ENCODE data around the gene UBE3C.
"Not testable (repeated sequence)": the region's sequence is repeated elsewhere in the genome, so short reads cannot be mapped to it uniquely, and the experiment has no call there.

The UBE3C gene

DNA sequence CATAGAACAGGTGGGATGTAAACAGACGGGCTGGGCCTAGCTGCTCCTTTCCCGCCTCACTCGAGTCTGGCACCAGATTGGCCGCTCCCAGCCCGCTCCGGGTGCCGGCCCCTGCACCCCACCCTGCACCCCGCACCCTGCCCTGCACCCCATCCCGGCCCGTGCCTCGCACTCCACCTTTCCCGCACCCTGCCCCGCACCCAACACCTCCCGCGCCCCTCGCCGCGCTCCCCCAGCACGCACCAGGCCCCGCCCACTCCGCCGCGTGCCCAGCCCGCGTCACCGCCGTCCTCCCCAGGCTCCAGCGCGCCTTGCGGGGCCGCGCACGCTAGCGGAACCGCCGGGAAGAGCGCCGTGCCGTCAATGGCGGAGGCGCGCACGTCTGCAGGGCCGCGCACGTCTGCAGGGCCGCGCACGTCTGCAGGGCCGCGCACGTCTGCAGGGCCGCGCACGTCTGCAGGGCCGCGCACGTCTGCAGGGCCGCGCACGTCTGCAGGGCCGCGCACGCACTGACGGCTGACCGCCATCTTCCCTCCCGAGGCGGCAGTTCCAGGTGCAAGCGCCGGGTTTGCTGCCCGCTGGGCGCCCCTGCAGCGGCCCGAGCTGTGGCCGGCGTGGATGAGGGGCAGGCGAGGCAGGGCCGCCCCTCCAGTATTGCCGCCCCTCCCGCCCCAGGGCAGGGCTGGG, at the start of gene UBE3C:
Gene UBE3C, plus strand, starts transcription at position 503 of the 687 bp plus-strand sequence. CDS start 347 bp downstream, outside the sequence.
- H3K36me3 ChIP-seq (ENCODE audit: insufficient read depth, low read length) = no peaks in the 10 kb centered on the region
- peak within 1 kb of the TSS; percentile 90 for H3K27ac ChIP-seq (ENCODE audit: low read depth, low read length)

DNA sequence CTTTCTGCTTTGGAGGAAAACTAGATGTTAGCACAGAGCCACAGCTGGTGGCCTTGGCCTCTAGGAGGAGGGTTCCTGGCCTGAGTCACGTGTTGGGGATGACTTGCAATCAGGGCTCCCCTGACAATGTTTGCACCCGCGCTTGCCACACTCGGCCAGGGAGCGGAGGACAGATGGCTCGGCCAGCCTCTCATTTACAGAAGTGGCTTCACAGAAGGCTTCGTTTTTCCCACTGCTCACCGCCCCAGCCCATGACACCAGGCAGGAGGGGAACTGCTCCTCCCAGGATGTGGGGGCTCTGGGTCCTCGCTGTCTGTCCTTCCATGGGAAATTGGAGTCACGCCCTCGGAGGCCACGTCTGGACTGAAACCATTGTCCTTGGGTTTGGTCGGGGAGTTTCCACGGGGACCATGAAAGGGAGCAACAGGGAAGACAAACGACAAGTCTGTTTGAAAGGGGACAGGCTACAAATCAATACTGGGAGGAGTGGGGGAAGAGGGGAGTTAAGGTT, 49.6 kb upstream of the UBE3C start:
- H3K4me3 ChIP-seq (ENCODE audit: low read depth in 1 of 2, low read length in 2 of 2) = no peak overlapping the region
- no peak overlapping the region for H3K27ac ChIP-seq (ENCODE audit: low read depth, low read length)
- H3K9me3 ChIP-seq (ENCODE audit: low read length) = no peaks in the 10 kb centered on the region
- no peaks in the 10 kb centered on the region for H3K4me1 ChIP-seq (ENCODE audit: insufficient read depth, low read length)
- H3K27me3 ChIP-seq (ENCODE audit: control insufficient read depth in 1 of 2, insufficient read depth in 2 of 2, low read length in 2 of 2) = no peaks in the 10 kb centered on the region
- no peak overlapping the region for H3K9ac ChIP-seq (ENCODE audit: low read length)
- no peaks in the 10 kb centered on the region for H3K36me3 ChIP-seq (ENCODE audit: insufficient read depth, low read length)

More for the DNA sequence above, at the start of gene UBE3C:
- Histone ChIP-seq H3K27me3 (ENCODE audit: control insufficient read depth in 1 of 2, insufficient read depth in 2 of 2, low read length in 2 of 2) (no peaks in the 10 kb centered on the region), H3K9me3 (ENCODE audit: low read length) (no peaks in the 10 kb centered on the region), H3K4me3 (ENCODE audit: low read depth in 1 of 2, low read length in 2 of 2) (peak within 1 kb of the TSS; percentile 87 to 92), H3K9ac (ENCODE audit: low read length) (peak within 1 kb of the TSS; percentile 67), H3K4me1 (ENCODE audit: insufficient read depth, low read length) (peaks cover 33% of the 10 kb centered on the region)

DNA sequence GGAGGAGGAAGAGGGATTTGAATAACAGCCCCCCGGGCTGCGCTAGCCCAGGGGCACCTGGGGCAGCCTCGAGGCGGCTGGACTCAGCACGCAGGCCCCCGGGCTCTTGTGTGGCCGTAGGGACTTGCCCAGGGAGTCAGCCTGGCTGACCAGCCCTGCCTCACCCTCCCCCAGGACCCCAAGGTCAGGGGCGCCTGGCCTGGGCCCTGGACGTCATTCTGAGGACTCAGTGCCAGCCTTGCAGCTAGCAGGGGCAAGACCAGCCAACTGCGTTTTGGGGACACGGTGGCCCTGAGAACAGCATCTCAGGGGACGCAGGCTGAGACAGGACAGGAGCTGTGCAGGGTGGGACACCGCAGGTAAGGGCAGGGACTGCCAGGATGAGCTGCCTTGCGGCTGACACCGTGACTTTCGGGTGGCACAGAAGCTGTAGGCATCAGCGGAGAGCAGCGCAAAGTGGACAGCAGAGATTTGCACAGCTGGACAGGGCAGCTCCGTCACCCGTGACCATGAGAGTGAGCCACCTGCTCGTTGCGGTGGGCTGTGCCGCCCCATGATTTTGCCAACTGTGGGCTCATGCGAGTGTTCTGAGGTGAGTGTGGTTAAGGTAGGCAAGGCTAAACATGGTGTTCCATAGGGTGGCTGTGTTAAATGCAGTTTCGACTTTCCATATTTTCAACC, 48.1 kb upstream of the UBE3C start:
- no peaks in the 10 kb centered on the region for H3K36me3 ChIP-seq (ENCODE audit: insufficient read depth, low read length)
- no peak overlapping the region for H3K9ac ChIP-seq (ENCODE audit: low read length)
- H3K4me3 ChIP-seq (ENCODE audit: low read depth in 1 of 2, low read length in 2 of 2) = no peak overlapping the region
- H3K4me1 ChIP-seq (ENCODE audit: insufficient read depth, low read length) = no peaks in the 10 kb centered on the region
- H3K9me3 ChIP-seq (ENCODE audit: low read length) = no peaks in the 10 kb centered on the region
- H3K27me3 ChIP-seq (ENCODE audit: control insufficient read depth in 1 of 2, insufficient read depth in 2 of 2, low read length in 2 of 2) = no peaks in the 10 kb centered on the region
- no peak overlapping the region for H3K27ac ChIP-seq (ENCODE audit: low read depth, low read length)

GRCh38 chr7:157096286-157097055, 42.3 kb upstream of the UBE3C start:
- no peaks in the 10 kb centered on the region for H3K27me3 ChIP-seq (ENCODE audit: control insufficient read depth in 1 of 2, insufficient read depth in 2 of 2, low read length in 2 of 2)
- H3K4me3 ChIP-seq (ENCODE audit: low read depth in 1 of 2, low read length in 2 of 2) = no peak overlapping the region
- H3K9me3 ChIP-seq (ENCODE audit: low read length) = no peaks in the 10 kb centered on the region
- no peaks in the 10 kb centered on the region for H3K36me3 ChIP-seq (ENCODE audit: insufficient read depth, low read length)
- H3K4me1 ChIP-seq (ENCODE audit: insufficient read depth, low read length) = no peaks in the 10 kb centered on the region
- no peak overlapping the region for H3K27ac ChIP-seq (ENCODE audit: low read depth, low read length)
- no peak overlapping the region for H3K9ac ChIP-seq (ENCODE audit: low read length)

DNA sequence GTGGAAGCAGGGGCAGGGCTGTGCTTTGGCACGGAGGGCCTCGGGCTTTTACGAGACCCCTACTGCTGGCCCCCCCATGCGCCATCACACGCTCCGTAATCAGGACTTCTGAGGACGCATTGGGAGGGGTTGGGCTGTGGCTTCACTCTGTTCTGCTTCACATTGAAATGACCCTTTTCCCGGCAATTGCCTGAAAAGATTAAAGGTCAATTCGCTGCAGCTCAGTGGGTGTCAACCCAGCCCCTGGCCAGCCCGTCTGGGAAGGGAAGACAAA, 41.7 kb upstream of the UBE3C start:
- H3K27me3 ChIP-seq (ENCODE audit: control insufficient read depth in 1 of 2, insufficient read depth in 2 of 2, low read length in 2 of 2) = no peaks in the 10 kb centered on the region
- no peaks in the 10 kb centered on the region for H3K4me1 ChIP-seq (ENCODE audit: insufficient read depth, low read length)
- H3K27ac ChIP-seq (ENCODE audit: low read depth, low read length) = no peak overlapping the region
- H3K9me3 ChIP-seq (ENCODE audit: low read length) = no peaks in the 10 kb centered on the region
- no peak overlapping the region for H3K9ac ChIP-seq (ENCODE audit: low read length)
- no peak overlapping the region for H3K4me3 ChIP-seq (ENCODE audit: low read depth in 1 of 2, low read length in 2 of 2)
- no peaks in the 10 kb centered on the region for H3K36me3 ChIP-seq (ENCODE audit: insufficient read depth, low read length)

- Histone ChIP-seq H3K4me3 (ENCODE audit: low read depth in 1 of 2, low read length in 2 of 2) (no peak overlapping the region), H3K36me3 (ENCODE audit: insufficient read depth, low read length) (no peaks in the 10 kb centered on the region)
These were observed 41.2 kb upstream of the UBE3C start for GRCh38 chr7:157097569-157097968.

GRCh38 chr7:157100005-157100404, 38.7 kb upstream of the UBE3C start:
- H3K27ac ChIP-seq (ENCODE audit: low read depth, low read length); H3K9me3 ChIP-seq (ENCODE audit: low read length); H3K4me1 ChIP-seq (ENCODE audit: insufficient read depth, low read length); H3K27me3 ChIP-seq (ENCODE audit: control insufficient read depth in 1 of 2, insufficient read depth in 2 of 2, low read length in 2 of 2); H3K36me3 ChIP-seq (ENCODE audit: insufficient read depth, low read length); H3K4me3 ChIP-seq (ENCODE audit: low read depth in 1 of 2, low read length in 2 of 2); H3K9ac ChIP-seq (ENCODE audit: low read length): not testable (repeated sequence)

More at GRCh38 chr7:157097569-157097968, 41.2 kb upstream of the UBE3C start:
- H3K9ac ChIP-seq (ENCODE audit: low read length) = no peak overlapping the region
- H3K27me3 ChIP-seq (ENCODE audit: control insufficient read depth in 1 of 2, insufficient read depth in 2 of 2, low read length in 2 of 2) = no peaks in the 10 kb centered on the region
- no peaks in the 10 kb centered on the region for H3K9me3 ChIP-seq (ENCODE audit: low read length)
- H3K4me1 ChIP-seq (ENCODE audit: insufficient read depth, low read length) = no peaks in the 10 kb centered on the region
- H3K27ac ChIP-seq (ENCODE audit: low read depth, low read length) = no peak overlapping the region

DNA sequence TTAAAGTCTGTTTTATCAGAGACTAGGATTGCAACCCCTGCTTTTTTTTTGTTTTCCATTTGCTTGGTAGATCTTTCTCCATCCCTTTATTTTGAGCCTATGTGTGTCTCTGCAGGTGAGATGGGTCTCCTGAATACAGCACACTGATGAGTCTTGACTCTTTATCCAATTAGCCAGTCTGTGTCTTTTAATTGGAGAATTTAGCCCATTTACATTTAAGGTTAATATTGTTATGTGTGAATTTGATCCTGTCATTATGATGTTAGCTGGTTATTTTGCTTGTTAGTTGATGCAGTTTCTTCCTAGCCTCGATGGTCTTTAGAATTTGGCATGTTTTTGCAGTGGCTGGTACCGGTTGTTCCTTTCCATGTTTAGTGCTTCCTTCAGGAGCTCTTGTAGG, 35.1 kb upstream of the UBE3C start:
- not testable (repeated sequence) for H3K9ac ChIP-seq (ENCODE audit: low read length); H3K27ac ChIP-seq (ENCODE audit: low read depth, low read length); H3K4me3 ChIP-seq (ENCODE audit: low read depth in 1 of 2, low read length in 2 of 2); H3K9me3 ChIP-seq (ENCODE audit: low read length); H3K4me1 ChIP-seq (ENCODE audit: insufficient read depth, low read length); H3K36me3 ChIP-seq (ENCODE audit: insufficient read depth, low read length); H3K27me3 ChIP-seq (ENCODE audit: control insufficient read depth in 1 of 2, insufficient read depth in 2 of 2, low read length in 2 of 2)

DNA sequence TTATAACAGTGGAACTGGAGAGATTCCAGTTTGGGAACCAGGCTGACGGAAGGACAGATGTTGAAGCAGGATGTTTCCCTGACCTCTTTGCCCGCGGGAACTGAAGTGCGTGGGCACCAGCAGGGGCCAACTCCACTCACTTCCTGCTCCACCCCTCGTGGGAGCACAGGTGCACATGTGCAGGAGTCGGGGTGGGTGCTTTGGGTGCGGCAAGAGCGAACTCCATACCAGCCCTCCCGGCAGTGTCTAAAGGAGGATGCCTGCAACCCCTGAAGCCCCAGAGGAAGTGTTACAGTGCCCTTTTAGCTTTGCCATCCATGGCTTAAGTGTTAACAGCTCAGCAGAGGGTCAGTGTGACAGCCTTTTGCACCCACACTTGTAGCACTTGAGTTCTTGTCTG, 27.4 kb upstream of the UBE3C start:
- Histone ChIP-seq H3K27me3 (ENCODE audit: control insufficient read depth in 1 of 2, insufficient read depth in 2 of 2, low read length in 2 of 2) (no peaks in the 10 kb centered on the region), H3K9me3 (ENCODE audit: low read length) (no peaks in the 10 kb centered on the region), H3K4me3 (ENCODE audit: low read depth in 1 of 2, low read length in 2 of 2) (no peak overlapping the region), H3K9ac (ENCODE audit: low read length) (no peak overlapping the region), H3K36me3 (ENCODE audit: insufficient read depth, low read length) (no peaks in the 10 kb centered on the region), H3K4me1 (ENCODE audit: insufficient read depth, low read length) (no peaks in the 10 kb centered on the region), H3K27ac (ENCODE audit: low read depth, low read length) (no peak overlapping the region)

DNA sequence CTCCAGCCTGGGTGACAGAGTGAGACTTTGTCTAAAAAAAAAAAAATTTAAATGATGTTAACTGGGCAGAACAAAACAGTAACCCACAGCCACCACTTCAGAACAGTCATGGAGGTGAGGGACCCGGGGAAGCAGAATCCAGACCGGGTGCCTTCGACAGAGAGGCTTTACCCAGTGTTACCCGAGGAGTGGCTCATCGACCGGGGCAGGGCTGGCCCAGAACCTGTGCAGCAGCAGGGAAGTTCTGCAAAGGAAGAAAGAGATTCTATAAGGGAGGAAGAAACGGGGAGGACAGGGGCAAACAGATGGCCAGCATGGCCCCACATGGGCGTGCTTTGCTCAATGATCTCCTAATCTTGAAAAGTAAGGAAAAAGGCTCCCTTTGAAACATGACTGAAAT, 26.0 kb upstream of the UBE3C start:
- H3K9me3 ChIP-seq (ENCODE audit: low read length) = peaks cover 4% of the 10 kb centered on the region

DNA sequence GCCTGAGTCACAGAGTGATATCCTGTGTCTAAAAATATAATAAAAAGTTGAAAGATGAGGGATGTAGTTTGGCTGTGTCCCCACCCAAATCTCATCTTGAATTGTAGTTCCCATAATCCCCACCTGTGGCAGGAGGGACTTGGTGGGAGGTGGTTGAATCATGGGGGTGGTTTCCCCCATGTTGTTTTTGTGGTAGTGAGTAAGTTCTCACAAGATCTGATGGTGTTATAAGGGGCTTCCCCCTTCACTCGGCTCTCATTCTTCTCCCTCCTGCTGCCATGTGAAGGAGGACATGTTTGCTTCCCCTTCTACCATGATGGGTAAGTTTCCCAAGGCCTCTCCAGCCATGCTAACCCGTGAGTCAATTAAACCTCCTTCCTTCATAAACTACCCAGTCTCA, 25.1 kb upstream of the UBE3C start:
- Histone ChIP-seq H3K36me3 (ENCODE audit: insufficient read depth, low read length) (no peaks in the 10 kb centered on the region), H3K9me3 (ENCODE audit: low read length) (peaks cover 4% of the 10 kb centered on the region), H3K27ac (ENCODE audit: low read depth, low read length) (no peak overlapping the region), H3K4me3 (ENCODE audit: low read depth in 1 of 2, low read length in 2 of 2) (no peak overlapping the region), H3K9ac (ENCODE audit: low read length) (no peak overlapping the region), H3K27me3 (ENCODE audit: control insufficient read depth in 1 of 2, insufficient read depth in 2 of 2, low read length in 2 of 2) (no peaks in the 10 kb centered on the region), H3K4me1 (ENCODE audit: insufficient read depth, low read length) (no peaks in the 10 kb centered on the region)

More for the DNA sequence above, 26.0 kb upstream of the UBE3C start:
- H3K9ac ChIP-seq (ENCODE audit: low read length) = no peak overlapping the region
- no peaks in the 10 kb centered on the region for H3K4me1 ChIP-seq (ENCODE audit: insufficient read depth, low read length)
- H3K4me3 ChIP-seq (ENCODE audit: low read depth in 1 of 2, low read length in 2 of 2) = no peak overlapping the region
- H3K27ac ChIP-seq (ENCODE audit: low read depth, low read length) = no peak overlapping the region
- no peaks in the 10 kb centered on the region for H3K36me3 ChIP-seq (ENCODE audit: insufficient read depth, low read length)
- H3K27me3 ChIP-seq (ENCODE audit: control insufficient read depth in 1 of 2, insufficient read depth in 2 of 2, low read length in 2 of 2) = no peaks in the 10 kb centered on the region

Data from muscle layer of colon (tissue), 2 donors.